ENCODE data around the gene CBX4.

The CBX4 gene

GRCh38 chr17:79811011-79811867 is 28.0 kb downstream of the CBX4 start:
- Histone ChIP-seq H3F3A (ENCODE audit: insufficient read depth, low read length) (no peaks in the 10 kb centered on the region), H3K4me2 (ENCODE audit: low read depth, low read length) (no peak overlapping the region), H3K9ac (ENCODE audit: low read length) (no peak overlapping the region), H3K4me1 (ENCODE audit: low read length) (no peaks in the 10 kb centered on the region), H2AFZ (ENCODE audit: low read length) (no peak overlapping the region), H3K9me2 (replicated peaks; ENCODE audit: insufficient read depth, low read length) (no peaks in the 10 kb centered on the region), H3K27me3 (replicated peaks; ENCODE audit: insufficient read depth, low read length) (peaks cover 76% of the 10 kb centered on the region), H3K4me3 (ENCODE audit: low read length) (no peak overlapping the region), H3K36me3 (replicated peaks; ENCODE audit: insufficient read depth, low read length) (no peaks in the 10 kb centered on the region), H3K79me2 (ENCODE audit: low read length) (no peaks in the 10 kb centered on the region), H3K27ac (ENCODE audit: low read length) (no peak overlapping the region), H3K9me3 (replicated peaks; ENCODE audit: insufficient read depth, low read length) (no peaks in the 10 kb centered on the region), H4K20me1 (ENCODE audit: insufficient read depth, low read length) (no peaks in the 10 kb centered on the region)
- TF ChIP-seq EZH2phosphoT487 (IDR thresholded peaks at IDR 0.05; ENCODE audit: low read length), result no peak
- peak; percentile 53 for TF ChIP-seq CTCF (IDR thresholded peaks at IDR 0.05; ENCODE audit: low read length)
- TF ChIP-seq EZH2 (optimal IDR thresholded peaks at IDR 0.05; ENCODE audit: low read depth, low read length), result peak; percentile 14
- no peak for DNase-seq

GRCh38 chr17:79810130-79811010 is 28.9 kb downstream of the CBX4 start:
- Histone ChIP-seq H3K27me3 (replicated peaks; ENCODE audit: insufficient read depth, low read length) (peaks cover 78% of the 10 kb centered on the region), H3K4me2 (ENCODE audit: low read depth, low read length) (no peak overlapping the region), H3K9ac (ENCODE audit: low read length) (no peak overlapping the region), H4K20me1 (ENCODE audit: insufficient read depth, low read length) (no peaks in the 10 kb centered on the region), H3K79me2 (ENCODE audit: low read length) (no peaks in the 10 kb centered on the region), H3K9me2 (replicated peaks; ENCODE audit: insufficient read depth, low read length) (no peaks in the 10 kb centered on the region), H3K27ac (ENCODE audit: low read length) (no peak overlapping the region), H3K9me3 (replicated peaks; ENCODE audit: insufficient read depth, low read length) (no peaks in the 10 kb centered on the region), H3F3A (ENCODE audit: insufficient read depth, low read length) (no peaks in the 10 kb centered on the region), H2AFZ (ENCODE audit: low read length) (no peak overlapping the region), H3K36me3 (replicated peaks; ENCODE audit: insufficient read depth, low read length) (no peaks in the 10 kb centered on the region), H3K4me3 (ENCODE audit: low read length) (no peak overlapping the region), H3K4me1 (ENCODE audit: low read length) (no peaks in the 10 kb centered on the region)
- TF ChIP-seq EZH2 (optimal IDR thresholded peaks at IDR 0.05; ENCODE audit: low read depth, low read length), result no peak
- no peak for TF ChIP-seq EZH2phosphoT487 (IDR thresholded peaks at IDR 0.05; ENCODE audit: low read length)
- TF ChIP-seq CTCF (IDR thresholded peaks at IDR 0.05; ENCODE audit: low read length), result no peak
- DNase-seq, result peak; percentile 56

GRCh38 chr17:79809530-79810129 is 29.6 kb downstream of the CBX4 start:
- no peak overlapping the region for H3K4me3 ChIP-seq (ENCODE audit: low read length)
- no peaks in the 10 kb centered on the region for H4K20me1 ChIP-seq (ENCODE audit: insufficient read depth, low read length)

More at GRCh38 chr17:79809530-79810129, 29.6 kb downstream of the CBX4 start:
- DNase-seq, result no peak
- Histone ChIP-seq H3K79me2 (ENCODE audit: low read length) (no peaks in the 10 kb centered on the region), H3K4me2 (ENCODE audit: low read depth, low read length) (no peak overlapping the region), H3K36me3 (replicated peaks; ENCODE audit: insufficient read depth, low read length) (no peaks in the 10 kb centered on the region), H3K9ac (ENCODE audit: low read length) (no peak overlapping the region), H3K27ac (ENCODE audit: low read length) (no peak overlapping the region), H2AFZ (ENCODE audit: low read length) (no peak overlapping the region), H3F3A (ENCODE audit: insufficient read depth, low read length) (no peaks in the 10 kb centered on the region), H3K9me2 (replicated peaks; ENCODE audit: insufficient read depth, low read length) (no peaks in the 10 kb centered on the region), H3K27me3 (replicated peaks; ENCODE audit: insufficient read depth, low read length) (peaks cover 78% of the 10 kb centered on the region), H3K4me1 (ENCODE audit: low read length) (no peaks in the 10 kb centered on the region), H3K9me3 (replicated peaks; ENCODE audit: insufficient read depth, low read length) (no peaks in the 10 kb centered on the region)
- TF ChIP-seq EZH2 (optimal IDR thresholded peaks at IDR 0.05; ENCODE audit: low read depth, low read length), result no peak
- no peak for TF ChIP-seq CTCF (IDR thresholded peaks at IDR 0.05; ENCODE audit: low read length)
- TF ChIP-seq EZH2phosphoT487 (IDR thresholded peaks at IDR 0.05; ENCODE audit: low read length), result no peak
